Ishikawa (cell line): ENCODE results near the gene CYP2D6.
"Not testable (repeated sequence)": the region's sequence is repeated elsewhere in the genome, so short reads cannot be mapped to it uniquely, and the experiment has no call there.

Source experiments
- CEBPB ChIP-seq: IDR thresholded peaks from 2 replicates; pipeline ENCODE4 v1.6.1; 2012
- CREB1 ChIP-seq: IDR thresholded peaks from 2 replicates; pipeline ENCODE4 v1.6.1; 2012; ENCODE audit warnings: low read depth
- EGR1 ChIP-seq: IDR thresholded peaks from 2 replicates; pipeline ENCODE4 v1.6.1; 2012
- EP300 ChIP-seq: IDR thresholded peaks from 2 replicates; pipeline ENCODE4 v1.6.1; 2012; ENCODE audit warnings: borderline replicate concordance
- FOXM1 ChIP-seq: IDR thresholded peaks from 2 replicates; pipeline ENCODE4 v1.6.1; 2012; ENCODE audit warnings: low read depth, borderline replicate concordance
- NFIC ChIP-seq: IDR thresholded peaks from 2 replicates; pipeline ENCODE4 v1.6.1; 2012
- RAD21 ChIP-seq: IDR thresholded peaks from 2 replicates; pipeline ENCODE4 v1.6.1; 2012; ENCODE audit warnings: low read depth
- TAF1 ChIP-seq: IDR thresholded peaks from 2 replicates; pipeline ENCODE4 v1.6.1; 2012; ENCODE audit warnings: low read depth, mild to moderate bottlenecking
- TCF12 ChIP-seq: IDR thresholded peaks from 2 replicates; pipeline ENCODE4 v1.6.1; 2012; ENCODE audit warnings: low read depth
- TEAD4 ChIP-seq: IDR thresholded peaks from 2 replicates; pipeline ENCODE4 v1.6.1; 2012
- YY1 ChIP-seq: IDR thresholded peaks from 2 replicates; pipeline ENCODE4 v1.6.1; 2012; ENCODE audit warnings: low read depth
- ZBTB7A ChIP-seq: IDR thresholded peaks from 2 replicates; pipeline ENCODE4 v1.6.1; 2012; ENCODE audit warnings: low read depth
- TF ChIP-seq, protein P1 (sequence below): IDR thresholded peaks from 2 replicates; pipeline ENCODE4 v1.6.1; 2012; ENCODE audit warnings: low read depth, mild to moderate bottlenecking
- TF ChIP-seq, protein P2 (sequence below): IDR thresholded peaks from 2 replicates; pipeline ENCODE4 v1.6.1; 2012
- TF ChIP-seq, protein P3 (sequence below): IDR thresholded peaks from 2 replicates; pipeline ENCODE4 v1.6.1; 2012

Gene CYP2D6

DNA sequence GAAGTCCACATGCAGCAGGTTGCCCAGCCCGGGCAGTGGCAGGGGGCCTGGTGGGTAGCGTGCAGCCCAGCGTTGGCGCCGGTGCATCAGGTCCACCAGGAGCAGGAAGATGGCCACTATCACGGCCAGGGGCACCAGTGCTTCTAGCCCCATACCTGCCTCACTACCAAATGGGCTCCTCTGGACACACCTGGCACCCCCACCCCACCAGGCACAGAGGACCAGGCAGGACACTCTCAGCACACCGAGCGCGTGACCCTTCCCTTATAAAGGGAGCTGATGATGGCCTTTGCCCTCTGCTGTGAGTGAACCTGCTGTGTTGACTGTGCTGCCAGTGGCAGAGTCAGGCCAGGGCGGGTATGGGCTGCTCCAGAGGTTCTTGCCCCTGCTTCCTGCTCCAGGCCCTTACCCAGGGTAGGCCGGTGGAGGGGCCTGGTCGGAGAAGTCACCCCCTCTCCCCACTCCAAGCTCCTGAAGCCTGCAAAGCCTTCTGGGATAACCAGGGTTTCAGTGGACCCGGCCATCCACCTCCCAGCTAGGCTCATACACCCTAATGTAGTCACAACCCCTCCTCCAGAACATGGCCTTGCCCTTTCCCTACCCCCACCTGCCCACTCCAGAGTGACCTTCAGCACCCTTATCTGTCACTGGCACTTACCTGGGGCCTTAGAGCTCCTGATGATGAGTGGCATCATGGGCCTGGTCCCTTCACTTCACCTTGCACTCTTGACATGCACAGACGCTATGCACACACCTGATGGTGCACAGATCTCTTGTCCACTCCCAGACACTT lies at the start of gene CYP2D6:
CYP2D6 (minus strand) TSS at position 172 of the 793 bp plus-strand sequence; CDS start at position 153, 19 bp downstream.
- not testable (repeated sequence) for TF ChIP-seq FOXM1, CREB1, TEAD4

DNA sequence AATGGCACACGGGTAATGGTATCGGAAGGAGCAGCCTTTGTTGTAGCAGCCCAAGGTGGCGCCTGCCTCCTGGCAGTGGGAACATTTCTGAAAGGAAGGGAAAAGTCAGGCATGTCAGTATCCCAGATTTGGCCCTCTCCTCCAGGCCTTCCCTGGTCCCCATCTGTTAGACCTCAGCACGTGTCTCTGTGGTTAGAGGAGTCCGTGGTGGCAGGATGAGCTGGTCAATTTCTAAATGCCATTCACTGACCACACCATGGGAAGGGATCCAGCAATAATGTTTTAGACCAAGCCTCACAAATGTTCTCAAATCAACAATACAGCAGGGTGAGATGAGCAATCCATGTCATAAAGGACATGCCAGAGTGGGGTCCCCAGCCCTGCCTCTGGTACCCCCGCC lies 49.0 kb upstream of the CYP2D6 start:
- TF ChIP-seq RAD21, result no peak
- TF ChIP-seq, protein P1, sequence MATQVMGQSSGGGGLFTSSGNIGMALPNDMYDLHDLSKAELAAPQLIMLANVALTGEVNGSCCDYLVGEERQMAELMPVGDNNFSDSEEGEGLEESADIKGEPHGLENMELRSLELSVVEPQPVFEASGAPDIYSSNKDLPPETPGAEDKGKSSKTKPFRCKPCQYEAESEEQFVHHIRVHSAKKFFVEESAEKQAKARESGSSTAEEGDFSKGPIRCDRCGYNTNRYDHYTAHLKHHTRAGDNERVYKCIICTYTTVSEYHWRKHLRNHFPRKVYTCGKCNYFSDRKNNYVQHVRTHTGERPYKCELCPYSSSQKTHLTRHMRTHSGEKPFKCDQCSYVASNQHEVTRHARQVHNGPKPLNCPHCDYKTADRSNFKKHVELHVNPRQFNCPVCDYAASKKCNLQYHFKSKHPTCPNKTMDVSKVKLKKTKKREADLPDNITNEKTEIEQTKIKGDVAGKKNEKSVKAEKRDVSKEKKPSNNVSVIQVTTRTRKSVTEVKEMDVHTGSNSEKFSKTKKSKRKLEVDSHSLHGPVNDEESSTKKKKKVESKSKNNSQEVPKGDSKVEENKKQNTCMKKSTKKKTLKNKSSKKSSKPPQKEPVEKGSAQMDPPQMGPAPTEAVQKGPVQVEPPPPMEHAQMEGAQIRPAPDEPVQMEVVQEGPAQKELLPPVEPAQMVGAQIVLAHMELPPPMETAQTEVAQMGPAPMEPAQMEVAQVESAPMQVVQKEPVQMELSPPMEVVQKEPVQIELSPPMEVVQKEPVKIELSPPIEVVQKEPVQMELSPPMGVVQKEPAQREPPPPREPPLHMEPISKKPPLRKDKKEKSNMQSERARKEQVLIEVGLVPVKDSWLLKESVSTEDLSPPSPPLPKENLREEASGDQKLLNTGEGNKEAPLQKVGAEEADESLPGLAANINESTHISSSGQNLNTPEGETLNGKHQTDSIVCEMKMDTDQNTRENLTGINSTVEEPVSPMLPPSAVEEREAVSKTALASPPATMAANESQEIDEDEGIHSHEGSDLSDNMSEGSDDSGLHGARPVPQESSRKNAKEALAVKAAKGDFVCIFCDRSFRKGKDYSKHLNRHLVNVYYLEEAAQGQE, result no peak
- TF ChIP-seq TEAD4, result no peak
- TF ChIP-seq TCF12, result no peak
- TF ChIP-seq, protein P2, sequence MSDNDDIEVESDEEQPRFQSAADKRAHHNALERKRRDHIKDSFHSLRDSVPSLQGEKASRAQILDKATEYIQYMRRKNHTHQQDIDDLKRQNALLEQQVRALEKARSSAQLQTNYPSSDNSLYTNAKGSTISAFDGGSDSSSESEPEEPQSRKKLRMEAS, result no peak
- TF ChIP-seq ZBTB7A, result no peak
- TF ChIP-seq YY1, result no peak
- TF ChIP-seq NFIC, result no peak
- TF ChIP-seq, protein P3, sequence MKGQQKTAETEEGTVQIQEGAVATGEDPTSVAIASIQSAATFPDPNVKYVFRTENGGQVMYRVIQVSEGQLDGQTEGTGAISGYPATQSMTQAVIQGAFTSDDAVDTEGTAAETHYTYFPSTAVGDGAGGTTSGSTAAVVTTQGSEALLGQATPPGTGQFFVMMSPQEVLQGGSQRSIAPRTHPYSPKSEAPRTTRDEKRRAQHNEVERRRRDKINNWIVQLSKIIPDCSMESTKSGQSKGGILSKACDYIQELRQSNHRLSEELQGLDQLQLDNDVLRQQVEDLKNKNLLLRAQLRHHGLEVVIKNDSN, result no peak
- TF ChIP-seq FOXM1, result no peak
- no peak for TF ChIP-seq CREB1
- no peak for TF ChIP-seq CEBPB
- TF ChIP-seq TAF1, result no peak
- no peak for TF ChIP-seq EP300
- TF ChIP-seq EGR1, result no peak

DNA sequence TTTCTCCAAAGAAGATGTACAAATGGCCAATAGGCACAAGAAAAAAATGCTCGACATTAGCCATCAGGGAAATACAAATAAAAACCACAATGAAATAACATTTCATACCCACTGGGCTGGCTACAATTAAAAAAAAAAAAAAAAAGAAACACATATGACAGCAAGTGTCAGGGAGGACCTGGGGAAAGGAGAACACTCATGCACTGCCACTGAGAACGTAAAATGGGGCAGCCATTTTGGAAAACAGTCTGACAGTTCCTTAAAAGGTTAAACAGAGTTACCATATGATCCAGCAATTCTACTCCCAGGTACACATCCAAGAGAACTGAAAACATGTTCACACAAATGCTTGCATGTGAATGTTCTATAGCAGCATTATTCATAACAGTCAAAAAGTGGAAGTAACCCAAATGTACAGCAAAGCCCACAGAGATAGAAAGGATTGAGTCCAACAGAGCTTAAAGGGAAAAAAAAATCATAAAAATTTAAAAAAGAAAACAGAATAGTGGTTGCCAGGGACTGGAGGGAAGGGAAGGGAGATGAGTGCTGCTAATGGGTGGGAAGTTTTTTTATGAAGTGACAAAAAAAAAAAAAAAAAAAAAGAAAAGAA lies 48.4 kb upstream of the CYP2D6 start:
- no peak for TF ChIP-seq FOXM1
- TF ChIP-seq TEAD4, result no peak

DNA sequence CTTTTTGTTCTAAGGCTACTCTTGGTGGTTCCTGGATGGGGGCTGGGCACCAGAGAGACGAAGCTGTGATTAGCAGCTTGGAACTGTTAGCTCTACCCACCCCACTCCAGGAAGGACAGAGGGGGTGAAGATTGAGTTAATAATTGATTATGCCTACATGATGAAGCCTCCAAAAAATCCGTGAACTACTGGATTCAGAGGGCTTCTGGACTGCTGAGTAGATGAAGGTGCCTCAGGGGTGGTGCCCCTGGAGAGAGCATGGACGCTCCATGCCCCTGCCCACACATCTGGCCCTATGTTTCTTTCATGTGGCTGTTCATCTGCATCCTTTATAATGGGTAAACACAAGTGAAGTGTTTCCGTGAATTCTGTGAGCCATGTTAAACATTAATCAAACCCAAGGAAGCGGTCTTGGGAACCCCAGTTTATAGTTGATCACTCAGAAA lies 47.3 kb upstream of the CYP2D6 start:
- no peak for TF ChIP-seq CEBPB
- TF ChIP-seq, protein P2, result no peak
- no peak for TF ChIP-seq TEAD4
- no peak for TF ChIP-seq EGR1
- no peak for TF ChIP-seq EP300
- no peak for TF ChIP-seq ZBTB7A
- no peak for TF ChIP-seq FOXM1
- TF ChIP-seq CREB1, result no peak
- TF ChIP-seq RAD21, result no peak
- no peak for TF ChIP-seq YY1

DNA sequence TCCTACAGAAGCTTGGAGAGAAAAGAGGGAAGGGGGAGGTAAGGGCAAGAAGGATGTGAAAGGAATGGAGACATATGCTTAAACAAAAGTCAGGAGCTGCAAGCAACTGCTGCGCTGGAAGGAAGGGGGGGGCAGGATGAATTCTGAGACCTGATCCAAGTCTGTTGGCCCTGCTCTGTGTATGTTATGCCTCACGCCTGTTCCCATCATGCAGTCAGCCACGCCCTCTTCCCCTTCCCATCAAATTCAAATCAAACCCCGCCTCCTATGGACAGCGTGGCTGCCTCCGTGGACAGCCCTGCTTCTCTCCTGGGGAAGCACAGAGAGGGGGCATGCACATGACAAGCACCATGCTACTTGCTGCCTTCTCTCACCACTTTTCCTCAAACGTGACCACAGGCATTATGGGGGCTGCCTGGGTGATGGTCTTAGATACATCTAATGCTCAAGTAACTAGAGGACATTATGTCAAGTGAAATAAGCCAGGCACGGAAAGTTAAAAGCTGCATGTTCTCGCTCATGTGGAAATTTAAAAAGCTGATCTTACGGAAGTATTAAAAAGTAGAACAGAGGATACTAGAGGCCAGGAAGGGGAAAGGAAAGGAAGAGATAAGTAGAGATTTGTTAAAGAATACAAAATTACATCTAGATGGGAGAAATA lies 45.8 kb upstream of the CYP2D6 start:
- no peak for TF ChIP-seq NFIC

DNA sequence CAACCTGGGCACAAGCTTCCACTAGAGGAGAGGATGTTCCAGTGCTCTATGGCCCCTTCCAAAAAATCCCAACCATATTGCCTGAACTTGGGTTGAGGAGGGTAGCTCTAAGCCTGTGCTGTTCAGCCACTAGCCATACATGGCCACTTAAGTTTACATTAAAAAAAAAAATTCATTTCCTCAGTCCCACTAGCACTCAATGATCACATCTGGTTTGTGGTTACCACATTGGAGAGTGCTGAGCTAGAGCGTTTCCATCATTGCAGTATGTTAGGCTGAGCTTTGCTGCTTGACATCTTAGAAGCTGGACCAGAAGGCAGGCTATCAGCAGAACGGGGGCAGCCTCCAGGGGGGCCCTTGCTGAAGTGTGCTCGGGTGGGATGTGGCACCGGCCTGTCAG lies 43.5 kb upstream of the CYP2D6 start:
- no peak for TF ChIP-seq TAF1
- no peak for TF ChIP-seq ZBTB7A
- TF ChIP-seq CREB1, result no peak
- TF ChIP-seq, protein P3, result no peak
- no peak for TF ChIP-seq FOXM1
- no peak for TF ChIP-seq TCF12
- TF ChIP-seq, protein P2, result no peak
- no peak for TF ChIP-seq RAD21
- TF ChIP-seq CEBPB, result no peak
- TF ChIP-seq NFIC, result no peak
- no peak for TF ChIP-seq YY1
- TF ChIP-seq EGR1, result no peak
- TF ChIP-seq TEAD4, result no peak

DNA sequence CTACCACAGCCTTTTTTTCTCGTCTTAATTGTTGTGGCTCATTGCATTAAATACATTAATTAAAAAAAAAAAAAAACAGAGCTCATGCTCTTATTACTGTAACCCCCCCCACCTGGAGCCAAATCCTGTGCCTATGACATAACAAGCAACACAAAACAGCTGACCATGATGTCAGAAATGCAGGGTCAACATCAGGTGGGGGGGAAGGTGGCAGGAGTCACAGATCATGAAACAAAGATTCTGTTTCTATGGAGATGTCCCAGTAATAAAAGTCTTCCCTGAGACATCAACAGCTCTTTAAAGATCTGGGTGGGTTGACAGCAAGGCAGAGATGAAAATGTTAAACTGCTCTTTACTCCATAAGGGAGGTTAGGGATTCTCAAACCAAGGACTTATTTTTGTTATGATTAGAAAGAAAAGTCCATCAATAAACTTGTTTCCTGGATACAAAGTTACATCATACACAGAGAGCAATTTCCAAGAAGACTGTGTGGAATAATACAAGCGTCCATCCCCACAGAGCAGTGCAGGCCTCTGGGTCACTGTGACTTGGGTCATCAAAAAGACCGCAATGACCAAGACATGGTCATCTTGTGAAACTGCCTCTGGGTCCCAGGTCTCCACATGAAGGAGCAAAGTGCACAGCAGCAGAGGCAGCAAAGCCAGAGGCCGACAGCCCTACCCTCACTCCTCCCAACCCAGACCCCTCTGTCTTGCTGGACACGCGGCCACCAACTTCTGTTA lies 42.7 kb upstream of the CYP2D6 start:
- no peak for TF ChIP-seq EGR1
- no peak for TF ChIP-seq TEAD4
- no peak for TF ChIP-seq FOXM1
- TF ChIP-seq CREB1, result no peak
- TF ChIP-seq TCF12, result no peak
- TF ChIP-seq TAF1, result no peak
- TF ChIP-seq, protein P1, result no peak
- TF ChIP-seq, protein P3, result no peak
- TF ChIP-seq EP300, result no peak
- TF ChIP-seq ZBTB7A, result no peak
- TF ChIP-seq CEBPB, result no peak
- no peak for TF ChIP-seq RAD21
